SH-SY5Y (cell line): ENCODE measurements around the gene CEBPG.

Experiments
- GATA2 ChIP-seq: IDR thresholded peaks from 2 replicates; pipeline ENCODE4 v1.6.1; 2011; ENCODE audit warnings: mild to moderate bottlenecking, low read depth, low read length
- GATA3 ChIP-seq: IDR thresholded peaks from 2 replicates; pipeline ENCODE4 v1.6.1; 2011; ENCODE audit warnings: low read depth, mild to moderate bottlenecking, low read length, moderate library complexity

DNA sequence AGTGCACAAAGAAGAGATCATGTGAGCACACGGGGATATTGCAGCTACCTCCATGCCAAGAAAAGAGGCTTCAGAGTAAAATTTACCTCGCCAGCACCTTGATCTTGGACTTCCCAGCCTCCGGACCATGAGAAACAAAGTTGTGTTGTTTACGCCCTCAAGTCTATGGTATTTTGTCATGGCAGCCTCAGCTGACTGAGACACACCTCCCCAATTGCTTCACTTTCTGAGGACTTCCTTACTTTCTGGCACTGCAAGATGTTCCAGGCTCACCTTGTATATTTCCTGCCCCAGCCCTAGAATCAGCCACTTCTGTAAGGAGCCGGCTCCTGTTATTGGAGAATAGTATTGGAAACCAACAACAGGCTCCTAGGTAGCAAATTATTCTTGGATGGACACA lies 6.6 kb upstream of the CEBPG start:
- no peak for TF ChIP-seq GATA2
- TF ChIP-seq GATA3, result no peak
